GM19035 (cell line): ENCODE measurements around the gene RITA1.
A peak's percentile ranks its signal among the peaks of the same experiment; 100 is the strongest.

Experiments
- ATAC-seq: cut with Tn5 transposase; IDR thresholded peaks from one replicate; pipeline ENCODE4 v1.9.1; 2021; ENCODE audit not compliant: unreplicated experiment

The RITA1 gene

GRCh38 chr12:113227686-113228391 is 42.3 kb downstream of the RITA1 start:
- no peak for ATAC-seq

GRCh38 chr12:113228394-113229028 is 43.0 kb downstream of the RITA1 start:
- ATAC-seq = no peak

GRCh38 chr12:113230315-113231234 is 45.1 kb downstream of the RITA1 start:
- ATAC-seq = no peak

- ATAC-seq = no peak
Observed at GRCh38 chr12:113231235-113232088, 45.9 kb downstream of the RITA1 start.

GRCh38 chr12:113232089-113232839 is 46.7 kb downstream of the RITA1 start:
- no peak for ATAC-seq

GRCh38 chr12:113232840-113233585 is 47.5 kb downstream of the RITA1 start:
- ATAC-seq = peak; percentile 53

- no peak for ATAC-seq
Observed at GRCh38 chr12:113233967-113234366, 48.4 kb downstream of the RITA1 start.

GRCh38 chr12:113234483-113234882 is 49.0 kb downstream of the RITA1 start:
- no peak for ATAC-seq

GRCh38 chr12:113235976-113236375 is 50.5 kb downstream of the RITA1 start:
- no peak for ATAC-seq

GRCh38 chr12:113236539-113237399 is 51.2 kb downstream of the RITA1 start:
- no peak for ATAC-seq

GRCh38 chr12:113237748-113238147 is 52.2 kb downstream of the RITA1 start:
- ATAC-seq = no peak

- no peak for ATAC-seq
Observed at GRCh38 chr12:113238309-113238708, 52.8 kb downstream of the RITA1 start.

GRCh38 chr12:113239288-113239771 is 53.8 kb downstream of the RITA1 start:
- no peak for ATAC-seq

GRCh38 chr12:113239811-113240331 is 54.4 kb downstream of the RITA1 start:
- ATAC-seq = no peak

GRCh38 chr12:113240395-113240794 is 54.9 kb downstream of the RITA1 start:
- no peak for ATAC-seq

GRCh38 chr12:113241191-113242025 is 55.9 kb downstream of the RITA1 start:
- no peak for ATAC-seq
